HEK293 (cell line): ENCODE results near the gene NPTX1.

ENCODE experiments used
- CTCF ChIP-seq: fragments of 450-650 bp; formaldehyde crosslinking; IDR thresholded peaks from 2 replicates; pipeline ENCODE4 v1.5.1; 2016; ENCODE audit warnings: missing biosample characterization, missing genetic modification characterization
- PBX3 ChIP-seq: sonication (generic); formaldehyde crosslinking; IDR thresholded peaks from 2 replicates; pipeline ENCODE4 v1.8.1; 2022; ENCODE audit warnings: mild to moderate bottlenecking, moderate library complexity, missing genetic modification reagents
- SP2 ChIP-seq: fragments of 450-650 bp; formaldehyde crosslinking; IDR thresholded peaks from 2 replicates; pipeline ENCODE4 v1.5.1; 2016; ENCODE audit warnings: missing biosample characterization, missing genetic modification characterization
- ZBTB10 ChIP-seq: fragments of 450-650 bp; formaldehyde crosslinking; IDR thresholded peaks from 2 replicates; pipeline ENCODE4 v1.5.1; 2016; ENCODE audit warnings: missing biosample characterization, missing genetic modification characterization
- ZBTB11 ChIP-seq: fragments of 450-650 bp; formaldehyde crosslinking; conservative IDR thresholded peaks from 2 replicates; pipeline ENCODE4 v1.5.1; 2016; ENCODE audit warnings: low read depth, missing biosample characterization, missing genetic modification characterization
- ZFHX2 ChIP-seq: fragments of 450-650 bp; formaldehyde crosslinking; conservative IDR thresholded peaks from 2 replicates; pipeline ENCODE4 v1.5.1; 2016; ENCODE audit warnings: missing biosample characterization, missing genetic modification characterization
- ZNF221 ChIP-seq: fragments of 450-650 bp; formaldehyde crosslinking; IDR thresholded peaks from 2 replicates; pipeline ENCODE4 v1.5.1; 2017; ENCODE audit warnings: missing biosample characterization, missing genetic modification characterization, borderline replicate concordance
- ZNF423 ChIP-seq: fragments of 450-650 bp; formaldehyde crosslinking; IDR thresholded peaks from 2 replicates; pipeline ENCODE4 v1.5.1; 2016; ENCODE audit warnings: missing biosample characterization, missing genetic modification characterization

GRCh38 chr17:80428363-80428762 lies 48.0 kb downstream of the NPTX1 start:
- TF ChIP-seq CTCF (no peak), PBX3 (CRISPR knock-in tag) (no peak), ZNF221 (no peak), ZFHX2 (tag by site-specific recombination) (no peak), ZNF423 (tag by site-specific recombination) (no peak), ZBTB10 (no peak), SP2 (no peak), ZBTB11 (tag by site-specific recombination) (no peak)
